ENCODE measurements around the gene CMYA5.
"Not testable (repeated sequence)": the region's sequence is repeated elsewhere in the genome, so short reads cannot be mapped to it uniquely, and the experiment has no call there.

Gene CMYA5

GRCh38 chr5:79774855-79775237 lies 85.2 kb downstream of the CMYA5 start:
- TF ChIP-seq PAX5 (IDR thresholded peaks at IDR 0.05; ENCODE audit: insufficient read depth, low read length, severe bottlenecking) (no peak), TAF1 (IDR thresholded peaks at IDR 0.05; ENCODE audit: low read depth, low read length) (no peak), SPI1 (IDR thresholded peaks at IDR 0.05; ENCODE audit: low read depth, low read length) (no peak), POU2F2 (IDR thresholded peaks at IDR 0.05; ENCODE audit: low read depth, low read length) (no peak)
- FAIRE-seq (no peak), DNase-seq (ENCODE audit: insufficient read length, low spot score) (no peak)

- FAIRE-seq; DNase-seq (ENCODE audit: insufficient read length, low spot score): not testable (repeated sequence)
These were observed 95.1 kb downstream of the CMYA5 start for GRCh38 chr5:79784741-79785140.

GRCh38 chr5:79785983-79786382 lies 96.3 kb downstream of the CMYA5 start:
- DNase-seq (ENCODE audit: insufficient read length, low spot score) (no peak), FAIRE-seq (peak; percentile 9)
- TF ChIP-seq TAF1 (IDR thresholded peaks at IDR 0.05; ENCODE audit: low read depth, low read length) (no peak), POLR2A (IDR thresholded peaks at IDR 0.05; ENCODE audit: low read depth, low read length) (no peak), POLR2AphosphoS5 (IDR thresholded peaks at IDR 0.05; ENCODE audit: low read depth, low read length) (no peak), POU2F2 (IDR thresholded peaks at IDR 0.05; ENCODE audit: low read depth, low read length) (no peak), SPI1 (IDR thresholded peaks at IDR 0.05; ENCODE audit: low read depth, low read length) (no peak), PAX5 (IDR thresholded peaks at IDR 0.05; ENCODE audit: insufficient read depth, low read length, severe bottlenecking) (no peak)

GRCh38 chr5:79787448-79787847 lies 97.8 kb downstream of the CMYA5 start:
- TF ChIP-seq POU2F2 (IDR thresholded peaks at IDR 0.05; ENCODE audit: low read depth, low read length) (no peak), POLR2AphosphoS5 (IDR thresholded peaks at IDR 0.05; ENCODE audit: low read depth, low read length) (no peak), POLR2A (IDR thresholded peaks at IDR 0.05; ENCODE audit: low read depth, low read length) (no peak), PAX5 (IDR thresholded peaks at IDR 0.05; ENCODE audit: insufficient read depth, low read length, severe bottlenecking) (no peak), SPI1 (IDR thresholded peaks at IDR 0.05; ENCODE audit: low read depth, low read length) (no peak)
- no peak for DNase-seq (ENCODE audit: insufficient read length, low spot score)
- no peak for FAIRE-seq

GRCh38 chr5:79791843-79792242 lies 102.2 kb downstream of the CMYA5 start:
- no peak for DNase-seq (ENCODE audit: insufficient read length, low spot score)
- no peak for FAIRE-seq
- TF ChIP-seq PAX5 (IDR thresholded peaks at IDR 0.05; ENCODE audit: insufficient read depth, low read length, severe bottlenecking) (no peak), POLR2AphosphoS5 (IDR thresholded peaks at IDR 0.05; ENCODE audit: low read depth, low read length) (no peak), SPI1 (IDR thresholded peaks at IDR 0.05; ENCODE audit: low read depth, low read length) (no peak), TAF1 (IDR thresholded peaks at IDR 0.05; ENCODE audit: low read depth, low read length) (no peak), POU2F2 (IDR thresholded peaks at IDR 0.05; ENCODE audit: low read depth, low read length) (no peak), POLR2A (IDR thresholded peaks at IDR 0.05; ENCODE audit: low read depth, low read length) (no peak)

GRCh38 chr5:79792463-79792862 lies 102.8 kb downstream of the CMYA5 start:
- DNase-seq (ENCODE audit: insufficient read length, low spot score) (no peak), FAIRE-seq (no peak)
- TF ChIP-seq POU2F2 (IDR thresholded peaks at IDR 0.05; ENCODE audit: low read depth, low read length) (no peak), TAF1 (IDR thresholded peaks at IDR 0.05; ENCODE audit: low read depth, low read length) (no peak), POLR2A (IDR thresholded peaks at IDR 0.05; ENCODE audit: low read depth, low read length) (no peak), POLR2AphosphoS5 (IDR thresholded peaks at IDR 0.05; ENCODE audit: low read depth, low read length) (no peak), SPI1 (IDR thresholded peaks at IDR 0.05; ENCODE audit: low read depth, low read length) (no peak), PAX5 (IDR thresholded peaks at IDR 0.05; ENCODE audit: insufficient read depth, low read length, severe bottlenecking) (no peak)

- DNase-seq (ENCODE audit: insufficient read length, low spot score), result no peak
- TF ChIP-seq POLR2A (IDR thresholded peaks at IDR 0.05; ENCODE audit: low read depth, low read length) (no peak), SPI1 (IDR thresholded peaks at IDR 0.05; ENCODE audit: low read depth, low read length) (no peak), TAF1 (IDR thresholded peaks at IDR 0.05; ENCODE audit: low read depth, low read length) (no peak), POLR2AphosphoS5 (IDR thresholded peaks at IDR 0.05; ENCODE audit: low read depth, low read length) (no peak), PAX5 (IDR thresholded peaks at IDR 0.05; ENCODE audit: insufficient read depth, low read length, severe bottlenecking) (no peak), POU2F2 (IDR thresholded peaks at IDR 0.05; ENCODE audit: low read depth, low read length) (no peak)
- no peak for FAIRE-seq
These were observed 103.7 kb downstream of the CMYA5 start for GRCh38 chr5:79793304-79793703.

- DNase-seq (ENCODE audit: insufficient read length, low spot score) (no peak), FAIRE-seq (no peak)
- TF ChIP-seq TAF1 (IDR thresholded peaks at IDR 0.05; ENCODE audit: low read depth, low read length), result no peak
- TF ChIP-seq SPI1 (IDR thresholded peaks at IDR 0.05; ENCODE audit: low read depth, low read length), result no peak
- no peak for TF ChIP-seq POLR2AphosphoS5 (IDR thresholded peaks at IDR 0.05; ENCODE audit: low read depth, low read length)
- TF ChIP-seq POLR2A (IDR thresholded peaks at IDR 0.05; ENCODE audit: low read depth, low read length), result no peak
- TF ChIP-seq POU2F2 (IDR thresholded peaks at IDR 0.05; ENCODE audit: low read depth, low read length), result no peak
These were observed 104.1 kb downstream of the CMYA5 start for GRCh38 chr5:79793722-79794121.

GRCh38 chr5:79794347-79794746 lies 104.7 kb downstream of the CMYA5 start:
- peak; percentile 16 for FAIRE-seq
- no peak for DNase-seq (ENCODE audit: insufficient read length, low spot score)
- TF ChIP-seq TAF1 (IDR thresholded peaks at IDR 0.05; ENCODE audit: low read depth, low read length) (no peak), POLR2A (IDR thresholded peaks at IDR 0.05; ENCODE audit: low read depth, low read length) (no peak), SPI1 (IDR thresholded peaks at IDR 0.05; ENCODE audit: low read depth, low read length) (no peak)

- TF ChIP-seq POU2F2 (IDR thresholded peaks at IDR 0.05; ENCODE audit: low read depth, low read length), result no peak
- TF ChIP-seq POLR2A (IDR thresholded peaks at IDR 0.05; ENCODE audit: low read depth, low read length), result no peak
- TF ChIP-seq POLR2AphosphoS5 (IDR thresholded peaks at IDR 0.05; ENCODE audit: low read depth, low read length), result no peak
- no peak for TF ChIP-seq PAX5 (IDR thresholded peaks at IDR 0.05; ENCODE audit: insufficient read depth, low read length, severe bottlenecking)
- TF ChIP-seq TAF1 (IDR thresholded peaks at IDR 0.05; ENCODE audit: low read depth, low read length), result no peak
- TF ChIP-seq SPI1 (IDR thresholded peaks at IDR 0.05; ENCODE audit: low read depth, low read length), result no peak
- DNase-seq (ENCODE audit: insufficient read length, low spot score) (no peak), FAIRE-seq (no peak)
These were observed 106.2 kb downstream of the CMYA5 start for GRCh38 chr5:79795764-79796398.
